HG03439 (cell line): Measurements from ENCODE around the gene WBP1L.
"Not testable (repeated sequence)": the region's sequence is repeated elsewhere in the genome, so short reads cannot be mapped to it uniquely, and the experiment has no call there.

Experiments
- ATAC-seq: cut with Tn5 transposase; IDR thresholded peaks from one replicate; pipeline ENCODE4 v1.9.1; 2021; ENCODE audit warnings: mild to moderate bottlenecking, moderate library complexity; ENCODE audit not compliant: unreplicated experiment

WBP1L gene

GRCh38 chr10:102832987-102833386 is 89.2 kb downstream of the WBP1L start:
- ATAC-seq = no peak

GRCh38 chr10:102834143-102834542 is 90.4 kb downstream of the WBP1L start:
- ATAC-seq = no peak

- ATAC-seq = no peak
These were observed 91.3 kb downstream of the WBP1L start for GRCh38 chr10:102835007-102835482.

- ATAC-seq = no peak
These were observed 93.5 kb downstream of the WBP1L start, which contains the start of gene CYP17A1 for GRCh38 chr10:102837230-102837721. Gene CYP17A1, minus strand, starts transcription at chr10:102837413. Its CDS starts 52 bp downstream, at chr10:102837361.

GRCh38 chr10:102838276-102838927 is 94.7 kb downstream of the WBP1L start:
- not testable (repeated sequence) for ATAC-seq

GRCh38 chr10:102841827-102842345 is 98.1 kb downstream of the WBP1L start:
- ATAC-seq = no peak

GRCh38 chr10:102843139-102843538 is 99.4 kb downstream of the WBP1L start:
- not testable (repeated sequence) for ATAC-seq

- not testable (repeated sequence) for ATAC-seq
These were observed 100.5 kb downstream of the WBP1L start for GRCh38 chr10:102844190-102844776.

GRCh38 chr10:102845352-102845902 is 101.7 kb downstream of the WBP1L start:
- no peak for ATAC-seq

GRCh38 chr10:102850025-102850518 is 106.3 kb downstream of the WBP1L start:
- no peak for ATAC-seq

GRCh38 chr10:102853237-102853636 is 109.5 kb downstream of the WBP1L start:
- ATAC-seq = not testable (repeated sequence)

GRCh38 chr10:102855731-102856436 is 112.1 kb downstream of the WBP1L start:
- not testable (repeated sequence) for ATAC-seq

- no peak for ATAC-seq
These were observed 113.1 kb downstream of the WBP1L start for GRCh38 chr10:102856758-102857424.

GRCh38 chr10:102859911-102860310 is 116.2 kb downstream of the WBP1L start:
- ATAC-seq = no peak

- no peak for ATAC-seq
These were observed 119.9 kb downstream of the WBP1L start for GRCh38 chr10:102863660-102864059.

GRCh38 chr10:102865620-102866019 is 121.9 kb downstream of the WBP1L start:
- ATAC-seq = no peak
